ENCODE data around the gene INHBC. TPM values are rescaled to one million over a fixed set of nuclear protein-coding genes. Genes with fewer than 3 reads are reported as not detected.

The INHBC gene
- total RNA-seq, 1 experiment from 2014 or later = not detected

DNA sequence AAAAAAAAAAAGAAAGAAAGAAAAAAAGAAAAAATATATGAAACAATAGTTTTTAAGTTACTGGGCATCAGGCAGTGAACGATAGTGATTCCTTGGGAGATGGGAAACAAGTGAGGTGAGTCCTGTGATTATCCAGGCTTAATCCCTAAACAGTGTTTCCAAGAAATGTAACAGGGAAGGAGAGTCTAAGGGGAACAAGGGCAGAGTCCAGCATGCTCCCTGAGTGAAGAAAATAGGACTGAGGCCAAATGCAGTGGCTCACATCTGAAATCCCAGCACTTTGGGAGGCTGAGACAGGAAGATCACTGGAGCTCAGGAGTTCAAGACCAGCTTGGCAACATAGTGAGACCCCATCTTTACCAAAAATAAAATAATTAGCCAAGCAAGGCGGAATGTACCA is 44.4 kb upstream of the INHBC start:
- H3K27ac ChIP-seq (ENCODE audit: low read length) = peak overlapping the region; percentile 60; the same call in 1 of the 2 replicates
- ATAC-seq (no peak), DNase-seq (ENCODE audit: low read depth, low spot score) (no peak)
- H3K4me1 ChIP-seq (ENCODE audit: control insufficient read depth, insufficient read depth, low read length) = peaks cover 13% of the 10 kb centered on the region; the same call in 1 of the 2 replicates
- ChIA-PET CTCF (interaction anchor here (0.6 kb wide), 1 partner anchor 15 kb away, joined by 4 read pairs; no protein-coding TSS in a partner anchor), POLR2A (interaction anchor here (0.9 kb wide), 1 partner anchor 57 kb away, joined by 3 read pairs; no protein-coding TSS in a partner anchor)
- intact Hi-C loops (cut with micrococcal nuclease; ENCODE audit: unreplicated experiment) = no loop called here
- TF ChIP-seq, protein P1, sequence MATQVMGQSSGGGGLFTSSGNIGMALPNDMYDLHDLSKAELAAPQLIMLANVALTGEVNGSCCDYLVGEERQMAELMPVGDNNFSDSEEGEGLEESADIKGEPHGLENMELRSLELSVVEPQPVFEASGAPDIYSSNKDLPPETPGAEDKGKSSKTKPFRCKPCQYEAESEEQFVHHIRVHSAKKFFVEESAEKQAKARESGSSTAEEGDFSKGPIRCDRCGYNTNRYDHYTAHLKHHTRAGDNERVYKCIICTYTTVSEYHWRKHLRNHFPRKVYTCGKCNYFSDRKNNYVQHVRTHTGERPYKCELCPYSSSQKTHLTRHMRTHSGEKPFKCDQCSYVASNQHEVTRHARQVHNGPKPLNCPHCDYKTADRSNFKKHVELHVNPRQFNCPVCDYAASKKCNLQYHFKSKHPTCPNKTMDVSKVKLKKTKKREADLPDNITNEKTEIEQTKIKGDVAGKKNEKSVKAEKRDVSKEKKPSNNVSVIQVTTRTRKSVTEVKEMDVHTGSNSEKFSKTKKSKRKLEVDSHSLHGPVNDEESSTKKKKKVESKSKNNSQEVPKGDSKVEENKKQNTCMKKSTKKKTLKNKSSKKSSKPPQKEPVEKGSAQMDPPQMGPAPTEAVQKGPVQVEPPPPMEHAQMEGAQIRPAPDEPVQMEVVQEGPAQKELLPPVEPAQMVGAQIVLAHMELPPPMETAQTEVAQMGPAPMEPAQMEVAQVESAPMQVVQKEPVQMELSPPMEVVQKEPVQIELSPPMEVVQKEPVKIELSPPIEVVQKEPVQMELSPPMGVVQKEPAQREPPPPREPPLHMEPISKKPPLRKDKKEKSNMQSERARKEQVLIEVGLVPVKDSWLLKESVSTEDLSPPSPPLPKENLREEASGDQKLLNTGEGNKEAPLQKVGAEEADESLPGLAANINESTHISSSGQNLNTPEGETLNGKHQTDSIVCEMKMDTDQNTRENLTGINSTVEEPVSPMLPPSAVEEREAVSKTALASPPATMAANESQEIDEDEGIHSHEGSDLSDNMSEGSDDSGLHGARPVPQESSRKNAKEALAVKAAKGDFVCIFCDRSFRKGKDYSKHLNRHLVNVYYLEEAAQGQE (IDR thresholded peaks at IDR 0.05; ENCODE audit: insufficient read depth in 1 of 2, low read depth in 2 of 2, low read length in 1 of 2) = no peak
- in situ Hi-C loops (cut with HindIII; ENCODE audit: low pct_unique_long_range_greater_than_20kb, low sequenced_read_pairs) = no loop called here
- no peaks in the 10 kb centered on the region for H3K27me3 ChIP-seq (ENCODE audit: control insufficient read depth, insufficient read depth, low read length)
- no peaks in the 10 kb centered on the region for H3K9me3 ChIP-seq (ENCODE audit: control insufficient read depth, insufficient read depth, low read depth, low read length)
- no peaks in the 10 kb centered on the region for H3K36me3 ChIP-seq (ENCODE audit: control insufficient read depth, insufficient read depth, low read length)
- BruUV-seq (replicated peaks) = no TSS peak
- H3K4me3 ChIP-seq (ENCODE audit: low read depth in 2 of 2, low read length in 2 of 2) = no peak overlapping the region

DNA sequence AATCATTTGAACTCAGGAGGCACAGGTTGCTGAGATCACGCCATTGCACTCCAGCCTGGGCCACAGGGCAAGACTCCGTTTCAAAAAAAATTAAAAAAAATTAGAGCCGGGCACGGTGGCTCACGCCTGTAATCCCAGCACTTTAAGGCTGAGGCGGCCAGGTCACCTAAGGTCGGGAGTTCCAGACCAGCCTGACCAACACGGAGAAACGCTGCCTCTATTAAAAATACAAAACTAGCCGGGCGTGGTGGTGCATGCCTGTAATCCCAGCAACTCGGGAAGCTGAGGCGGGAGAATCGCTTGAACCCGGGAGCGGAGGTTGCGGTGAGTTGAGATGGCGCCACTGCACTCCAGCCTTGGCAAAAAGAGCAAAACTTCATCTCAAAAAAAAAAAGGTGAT is 39.5 kb upstream of the INHBC start:
- Histone ChIP-seq H3K36me3 (ENCODE audit: control insufficient read depth, insufficient read depth, low read length) (no peaks in the 10 kb centered on the region), H3K9me3 (ENCODE audit: control insufficient read depth, insufficient read depth, low read depth, low read length) (no peaks in the 10 kb centered on the region), H3K27ac (ENCODE audit: low read length) (no peak overlapping the region), H3K4me3 (ENCODE audit: low read depth in 2 of 2, low read length in 2 of 2) (no peak overlapping the region), H3K4me1 (ENCODE audit: control insufficient read depth, insufficient read depth, low read length) (no peaks in the 10 kb centered on the region), H3K27me3 (ENCODE audit: control insufficient read depth, insufficient read depth, low read length) (no peaks in the 10 kb centered on the region)
- CTCF ChIA-PET = no interaction called here
- ATAC-seq = no peak
- no peak for DNase-seq (ENCODE audit: low read depth, low spot score)
- TF ChIP-seq, protein P2, sequence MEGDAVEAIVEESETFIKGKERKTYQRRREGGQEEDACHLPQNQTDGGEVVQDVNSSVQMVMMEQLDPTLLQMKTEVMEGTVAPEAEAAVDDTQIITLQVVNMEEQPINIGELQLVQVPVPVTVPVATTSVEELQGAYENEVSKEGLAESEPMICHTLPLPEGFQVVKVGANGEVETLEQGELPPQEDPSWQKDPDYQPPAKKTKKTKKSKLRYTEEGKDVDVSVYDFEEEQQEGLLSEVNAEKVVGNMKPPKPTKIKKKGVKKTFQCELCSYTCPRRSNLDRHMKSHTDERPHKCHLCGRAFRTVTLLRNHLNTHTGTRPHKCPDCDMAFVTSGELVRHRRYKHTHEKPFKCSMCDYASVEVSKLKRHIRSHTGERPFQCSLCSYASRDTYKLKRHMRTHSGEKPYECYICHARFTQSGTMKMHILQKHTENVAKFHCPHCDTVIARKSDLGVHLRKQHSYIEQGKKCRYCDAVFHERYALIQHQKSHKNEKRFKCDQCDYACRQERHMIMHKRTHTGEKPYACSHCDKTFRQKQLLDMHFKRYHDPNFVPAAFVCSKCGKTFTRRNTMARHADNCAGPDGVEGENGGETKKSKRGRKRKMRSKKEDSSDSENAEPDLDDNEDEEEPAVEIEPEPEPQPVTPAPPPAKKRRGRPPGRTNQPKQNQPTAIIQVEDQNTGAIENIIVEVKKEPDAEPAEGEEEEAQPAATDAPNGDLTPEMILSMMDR (IDR thresholded peaks at IDR 0.05) = no peak
- no peak for TF ChIP-seq TCF7L2 (IDR thresholded peaks at IDR 0.05; ENCODE audit: low read depth, low read length)
- TF ChIP-seq, protein P1 (IDR thresholded peaks at IDR 0.05; ENCODE audit: insufficient read depth in 1 of 2, low read depth in 2 of 2, low read length in 1 of 2) = no peak
- TF ChIP-seq POLR2AphosphoS5 (IDR thresholded peaks at IDR 0.05; ENCODE audit: low read depth, low read length) = no peak
- no peak for TF ChIP-seq SIN3A (IDR thresholded peaks at IDR 0.05; ENCODE audit: borderline replicate concordance, insufficient read depth, low read depth, low read length)
- intact Hi-C loops (cut with micrococcal nuclease; ENCODE audit: unreplicated experiment) (no loop called here), in situ Hi-C loops (cut with HindIII; ENCODE audit: low pct_unique_long_range_greater_than_20kb, low sequenced_read_pairs) (no loop called here)
- POLR2A ChIA-PET = no interaction called here
- BruUV-seq (replicated peaks) = no TSS peak
